ENCODE results near the gene PTPN23. TPM values are rescaled to one million over a fixed set of nuclear protein-coding genes. Genes with fewer than 3 reads are reported as not detected.

Gene PTPN23
- total RNA-seq, 4 donors from 2014 or later, result 26.9 to 199 (median 55.1) TPM

DNA sequence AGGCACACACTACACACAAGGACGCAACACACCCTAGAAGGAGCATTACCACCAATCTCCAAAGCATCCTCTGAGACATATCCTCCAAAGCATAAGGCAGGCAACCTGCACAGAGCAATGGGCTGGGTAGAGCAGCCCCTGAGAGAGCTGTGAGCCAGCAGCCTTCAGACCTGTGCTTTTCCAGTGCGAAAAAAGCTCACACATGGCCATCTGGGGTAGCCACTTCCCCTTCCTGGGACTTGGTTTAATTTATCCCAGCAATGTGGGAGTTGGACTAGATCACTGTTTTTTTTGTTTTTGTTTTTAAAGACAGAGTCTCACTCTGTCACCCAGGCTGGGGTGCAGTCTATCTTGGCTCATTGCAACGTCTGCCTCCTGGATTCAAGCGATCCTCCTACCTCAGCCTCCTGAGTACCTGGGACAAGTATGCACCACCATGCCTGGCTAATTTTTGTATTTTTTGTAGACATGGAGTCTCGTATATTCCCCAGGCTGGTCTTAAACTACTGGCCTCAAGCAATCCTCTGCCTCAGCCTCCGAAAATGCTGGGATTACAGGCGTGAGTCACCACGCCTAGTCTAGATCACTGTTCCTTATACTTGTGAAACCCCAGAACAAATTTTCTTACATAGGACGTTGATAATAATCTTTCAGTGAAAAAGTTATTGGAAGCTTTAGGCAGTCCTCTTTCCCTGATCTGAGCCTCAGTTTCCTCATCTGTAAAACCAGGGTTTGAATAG lies 18.9 kb downstream of the PTPN23 start:
- Histone ChIP-seq H3K4me3 (no peak overlapping the region), H3K9me3 (no peaks in the 10 kb centered on the region), H3K36me3 (peaks cover 0 to 7% (median 3%) of the 10 kb centered on the region in 4 donors), H3K4me1 (peaks cover 4 to 17% (median 5%) of the 10 kb centered on the region in 4 donors), H3K27me3 (no peaks in the 10 kb centered on the region), H3K27ac (no peak overlapping the region)
- in situ Hi-C loops (cut with MboI; ENCODE audit: low pct_ligation_motif_present in 1 of 4, low pct_unique_long_range_greater_than_20kb in 1 of 4, low sequenced_read_pairs in 3 of 4) (loop anchor here in 1 of 4 donors (25.0 kb wide), 1 partner anchor 388 kb away; the partner anchor contains the start of gene SMARCC1), intact Hi-C loops (cut with DNase I; ENCODE audit: low total_unique reads) (no loop called here)
- 90 to 91% methylated on average over 2 to 9 of the region's 9 CpGs for WGBS, 2 donors (ENCODE audit: low coverage in 1 of 2)
- no peak for DNase-seq
- TF ChIP-seq, protein P1, sequence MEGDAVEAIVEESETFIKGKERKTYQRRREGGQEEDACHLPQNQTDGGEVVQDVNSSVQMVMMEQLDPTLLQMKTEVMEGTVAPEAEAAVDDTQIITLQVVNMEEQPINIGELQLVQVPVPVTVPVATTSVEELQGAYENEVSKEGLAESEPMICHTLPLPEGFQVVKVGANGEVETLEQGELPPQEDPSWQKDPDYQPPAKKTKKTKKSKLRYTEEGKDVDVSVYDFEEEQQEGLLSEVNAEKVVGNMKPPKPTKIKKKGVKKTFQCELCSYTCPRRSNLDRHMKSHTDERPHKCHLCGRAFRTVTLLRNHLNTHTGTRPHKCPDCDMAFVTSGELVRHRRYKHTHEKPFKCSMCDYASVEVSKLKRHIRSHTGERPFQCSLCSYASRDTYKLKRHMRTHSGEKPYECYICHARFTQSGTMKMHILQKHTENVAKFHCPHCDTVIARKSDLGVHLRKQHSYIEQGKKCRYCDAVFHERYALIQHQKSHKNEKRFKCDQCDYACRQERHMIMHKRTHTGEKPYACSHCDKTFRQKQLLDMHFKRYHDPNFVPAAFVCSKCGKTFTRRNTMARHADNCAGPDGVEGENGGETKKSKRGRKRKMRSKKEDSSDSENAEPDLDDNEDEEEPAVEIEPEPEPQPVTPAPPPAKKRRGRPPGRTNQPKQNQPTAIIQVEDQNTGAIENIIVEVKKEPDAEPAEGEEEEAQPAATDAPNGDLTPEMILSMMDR (IDR thresholded peaks at IDR 0.05), result no peak
- TF ChIP-seq EP300 (IDR thresholded peaks at IDR 0.05; ENCODE audit: low read depth), result no peak
- no peak for TF ChIP-seq POLR2AphosphoS5 (IDR thresholded peaks at IDR 0.05)
- no peak for TF ChIP-seq POLR2A (IDR thresholded peaks at IDR 0.05)

DNA sequence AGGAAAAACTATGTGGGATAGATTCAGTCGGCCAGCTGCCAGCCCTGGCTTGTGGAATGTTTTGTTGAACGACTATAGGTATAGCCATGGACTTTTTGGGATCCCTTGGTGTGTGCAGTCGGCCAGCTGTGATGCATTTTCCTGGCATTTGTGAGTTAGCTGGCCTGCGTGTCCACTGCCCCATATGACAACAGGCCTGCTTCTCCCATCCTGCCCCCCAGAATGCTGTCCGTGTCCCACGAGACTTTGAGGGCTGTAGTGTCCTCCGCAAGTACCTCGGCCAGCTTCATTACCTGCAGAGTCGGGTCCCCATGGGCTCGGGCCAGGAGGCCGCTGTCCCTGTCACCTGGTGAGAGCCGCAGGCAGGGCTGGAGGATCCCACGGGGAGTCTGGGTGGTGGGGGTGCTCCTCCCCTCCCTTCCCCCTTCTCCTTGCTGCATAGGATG lies 23.6 kb downstream of the PTPN23 start:
- TF ChIP-seq POLR2A (IDR thresholded peaks at IDR 0.05), result no peak
- TF ChIP-seq, protein P1 (IDR thresholded peaks at IDR 0.05), result no peak
- no peak for TF ChIP-seq POLR2AphosphoS5 (IDR thresholded peaks at IDR 0.05)
- no peak for TF ChIP-seq EP300 (IDR thresholded peaks at IDR 0.05; ENCODE audit: low read depth)
- H3K4me1 ChIP-seq, result peaks cover 8 to 21% (median 12%) of the 10 kb centered on the region in 4 donors
- 79% methylated on average over 9 of the region's 13 CpGs; no CpG with 5 or more reads in 1 of the 2 donors for WGBS, 2 donors (ENCODE audit: low coverage in 1 of 2)
- no peaks in the 10 kb centered on the region for H3K27me3 ChIP-seq
- intact Hi-C loops (cut with DNase I; ENCODE audit: low total_unique reads), result no loop called here
- H3K36me3 ChIP-seq, result peaks cover 0 to 19% (median 2%) of the 10 kb centered on the region in 4 donors
- peak overlapping the region; percentile 0 to 69 (median 42) for H3K27ac ChIP-seq
- DNase-seq, result no peak
- no peaks in the 10 kb centered on the region for H3K9me3 ChIP-seq
- no peak overlapping the region for H3K4me3 ChIP-seq
- in situ Hi-C loops (cut with MboI; ENCODE audit: low pct_ligation_motif_present in 1 of 4, low pct_unique_long_range_greater_than_20kb in 1 of 4, low sequenced_read_pairs in 3 of 4), result loop anchor here in 1 of 4 donors (25.0 kb wide), 1 partner anchor 383 kb away; the partner anchor contains the start of gene SMARCC1

DNA sequence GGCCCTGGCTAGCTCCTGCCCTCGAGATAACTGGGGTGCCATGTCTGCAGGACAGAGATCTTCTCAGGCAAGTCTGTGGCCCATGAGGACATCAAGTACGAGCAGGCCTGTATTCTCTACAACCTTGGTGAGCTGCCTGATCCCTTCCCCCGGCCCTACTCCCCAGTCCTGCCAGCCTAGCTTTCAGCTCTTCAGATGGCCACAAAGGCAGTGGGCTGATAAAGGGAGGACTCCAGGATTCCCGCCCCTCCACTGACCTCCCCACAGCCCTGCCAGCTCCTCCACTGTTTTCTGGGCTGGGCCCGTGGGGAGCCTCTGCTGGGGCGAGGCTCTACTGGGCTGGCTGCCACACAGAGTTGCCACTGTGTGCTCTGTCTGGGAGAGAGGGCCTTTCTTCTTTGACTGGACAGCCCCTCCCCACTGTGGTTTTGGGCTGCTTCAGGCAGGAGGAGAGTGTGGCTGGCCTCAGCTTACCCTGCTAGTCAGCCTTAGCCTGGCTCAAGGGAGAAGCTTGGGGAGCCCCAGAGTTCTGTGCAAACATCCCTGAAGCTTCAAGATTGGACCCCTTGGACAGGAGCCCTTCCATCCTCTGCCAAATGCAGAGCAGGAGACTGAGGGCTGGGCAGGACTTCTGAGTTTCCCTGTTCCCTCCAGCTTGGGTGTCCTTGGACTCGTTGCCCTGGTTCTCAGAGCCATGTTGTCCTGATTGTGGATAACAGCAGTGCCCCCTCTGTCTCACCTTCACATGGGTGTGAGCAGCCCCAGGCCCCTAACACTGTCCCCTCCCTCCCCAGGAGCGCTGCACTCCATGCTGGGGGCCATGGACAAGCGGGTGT lies 24.4 kb downstream of the PTPN23 start:
- WGBS, 2 donors (ENCODE audit: low coverage in 1 of 2), result 75% methylated on average over 7 of the region's 9 CpGs; no CpG with 5 or more reads in 1 of the 2 donors
- Histone ChIP-seq H3K4me1 (peaks cover 8 to 21% (median 12%) of the 10 kb centered on the region in 4 donors), H3K27ac (peak overlapping the region; percentile 0 to 69 (median 42)), H3K9me3 (no peaks in the 10 kb centered on the region), H3K4me3 (no peak overlapping the region), H3K36me3 (peaks cover 0 to 16% (median 2%) of the 10 kb centered on the region in 4 donors), H3K27me3 (no peaks in the 10 kb centered on the region)
- no peak for TF ChIP-seq POLR2AphosphoS5 (IDR thresholded peaks at IDR 0.05)
- no peak for TF ChIP-seq POLR2A (IDR thresholded peaks at IDR 0.05)
- TF ChIP-seq, protein P1 (IDR thresholded peaks at IDR 0.05), result no peak
- no peak for TF ChIP-seq EP300 (IDR thresholded peaks at IDR 0.05; ENCODE audit: low read depth)
- in situ Hi-C loops (cut with MboI; ENCODE audit: low pct_ligation_motif_present in 1 of 4, low pct_unique_long_range_greater_than_20kb in 1 of 4, low sequenced_read_pairs in 3 of 4), result loop anchor here in 1 of 4 donors (25.0 kb wide), 1 partner anchor 382 kb away; the partner anchor contains the start of gene SMARCC1
- intact Hi-C loops (cut with DNase I; ENCODE audit: low total_unique reads), result no loop called here
- no peak for DNase-seq
